ENCODE results near the gene ZNF536.

DNA sequence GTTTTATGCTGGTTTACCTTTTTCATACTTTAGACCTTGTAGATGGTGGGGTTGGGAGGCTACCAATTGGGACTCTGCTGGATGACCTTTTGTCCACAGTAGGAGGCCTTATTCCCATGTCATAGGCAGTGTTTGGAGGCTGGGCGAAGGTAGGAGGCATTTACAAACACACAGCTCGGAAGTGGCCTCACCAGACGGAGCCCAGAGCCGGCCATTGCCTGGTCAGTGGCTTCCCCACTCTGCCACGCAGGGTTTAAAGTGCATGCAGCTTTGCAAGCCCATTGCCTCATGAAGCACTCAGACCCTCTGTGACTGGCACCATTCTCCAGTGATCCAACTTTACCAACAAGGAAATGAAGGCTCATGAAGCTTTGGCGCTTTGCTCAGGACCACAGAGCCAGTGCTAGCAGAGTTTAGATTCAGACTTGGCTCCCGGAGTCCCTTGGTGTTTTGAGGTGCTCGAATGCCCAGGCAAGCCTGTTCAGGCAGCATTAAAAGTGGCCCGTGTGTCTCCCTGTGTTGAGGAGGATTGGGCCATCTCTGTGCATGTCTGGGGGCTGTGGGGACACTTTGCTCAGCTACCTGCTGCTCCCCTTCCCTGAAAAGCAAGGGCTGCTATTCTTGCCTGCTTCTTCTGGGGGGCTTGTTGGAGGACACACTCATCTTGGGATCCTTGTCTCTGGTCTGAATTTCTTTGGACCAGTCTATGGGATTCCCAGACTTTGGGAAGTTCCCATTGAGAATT, 148.7 kb downstream of the ZNF536 start:
- TF ChIP-seq, protein P1, sequence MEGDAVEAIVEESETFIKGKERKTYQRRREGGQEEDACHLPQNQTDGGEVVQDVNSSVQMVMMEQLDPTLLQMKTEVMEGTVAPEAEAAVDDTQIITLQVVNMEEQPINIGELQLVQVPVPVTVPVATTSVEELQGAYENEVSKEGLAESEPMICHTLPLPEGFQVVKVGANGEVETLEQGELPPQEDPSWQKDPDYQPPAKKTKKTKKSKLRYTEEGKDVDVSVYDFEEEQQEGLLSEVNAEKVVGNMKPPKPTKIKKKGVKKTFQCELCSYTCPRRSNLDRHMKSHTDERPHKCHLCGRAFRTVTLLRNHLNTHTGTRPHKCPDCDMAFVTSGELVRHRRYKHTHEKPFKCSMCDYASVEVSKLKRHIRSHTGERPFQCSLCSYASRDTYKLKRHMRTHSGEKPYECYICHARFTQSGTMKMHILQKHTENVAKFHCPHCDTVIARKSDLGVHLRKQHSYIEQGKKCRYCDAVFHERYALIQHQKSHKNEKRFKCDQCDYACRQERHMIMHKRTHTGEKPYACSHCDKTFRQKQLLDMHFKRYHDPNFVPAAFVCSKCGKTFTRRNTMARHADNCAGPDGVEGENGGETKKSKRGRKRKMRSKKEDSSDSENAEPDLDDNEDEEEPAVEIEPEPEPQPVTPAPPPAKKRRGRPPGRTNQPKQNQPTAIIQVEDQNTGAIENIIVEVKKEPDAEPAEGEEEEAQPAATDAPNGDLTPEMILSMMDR (IDR thresholded peaks at IDR 0.05): no peak
- TF ChIP-seq ZFX (IDR thresholded peaks at IDR 0.05; ENCODE audit: borderline replicate concordance): no peak
